NCI-H748 treated with DMSO at 0.1 percent for 48 hours (cell line): ENCODE results near the gene LPAR2.
"Not testable (repeated sequence)": the region's sequence is repeated elsewhere in the genome, so short reads cannot be mapped to it uniquely, and the experiment has no call there.

Experiments used
- DNase-seq: peaks from one replicate; lab custom pipeline; 2025; lab: John Stamatoyannopoulos, UW

LPAR2 gene

GRCh38 chr19:19627621-19628500, at the start of gene LPAR2:
LPAR2 (minus strand) TSS chr19:19628220; CDS start chr19:19627275, 945 bp downstream.
- peak; percentile 43 for DNase-seq

DNA sequence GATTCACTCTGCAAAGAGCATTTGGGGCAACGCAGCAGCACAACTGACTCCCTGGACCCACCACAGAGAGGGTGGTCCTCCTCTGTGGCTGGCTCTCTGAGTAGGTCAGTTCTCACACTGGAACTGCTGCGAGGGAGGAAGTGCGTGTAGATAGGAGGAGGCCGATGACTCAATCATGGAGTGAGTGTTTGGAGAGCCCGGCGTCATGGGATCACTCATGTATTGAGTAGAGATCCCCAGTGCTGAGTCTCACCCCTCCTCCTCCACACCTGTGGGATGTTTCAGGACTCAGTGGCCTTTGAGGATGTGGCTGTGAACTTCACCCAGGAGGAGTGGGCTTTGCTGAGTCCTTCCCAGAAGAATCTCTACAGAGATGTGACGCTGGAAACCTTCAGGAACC, 49.6 kb upstream of the LPAR2 start:
- no peak for DNase-seq

GRCh38 chr19:19674315-19674714, 46.3 kb upstream of the LPAR2 start:
- DNase-seq = no peak

- no peak for DNase-seq
Measured at GRCh38 chr19:19672816-19673215, 44.8 kb upstream of the LPAR2 start.

- DNase-seq = no peak
Measured at GRCh38 chr19:19670070-19670551, 42.1 kb upstream of the LPAR2 start.

GRCh38 chr19:19668230-19669012, 40.4 kb upstream of the LPAR2 start, which contains the start of gene ZNF101:
ZNF101 (plus strand) TSS chr19:19668839; CDS start chr19:19668964, 125 bp downstream.
- DNase-seq = peak; percentile 84

- not testable (repeated sequence) for DNase-seq
Measured at GRCh38 chr19:19665420-19665948, 37.5 kb upstream of the LPAR2 start.

DNA sequence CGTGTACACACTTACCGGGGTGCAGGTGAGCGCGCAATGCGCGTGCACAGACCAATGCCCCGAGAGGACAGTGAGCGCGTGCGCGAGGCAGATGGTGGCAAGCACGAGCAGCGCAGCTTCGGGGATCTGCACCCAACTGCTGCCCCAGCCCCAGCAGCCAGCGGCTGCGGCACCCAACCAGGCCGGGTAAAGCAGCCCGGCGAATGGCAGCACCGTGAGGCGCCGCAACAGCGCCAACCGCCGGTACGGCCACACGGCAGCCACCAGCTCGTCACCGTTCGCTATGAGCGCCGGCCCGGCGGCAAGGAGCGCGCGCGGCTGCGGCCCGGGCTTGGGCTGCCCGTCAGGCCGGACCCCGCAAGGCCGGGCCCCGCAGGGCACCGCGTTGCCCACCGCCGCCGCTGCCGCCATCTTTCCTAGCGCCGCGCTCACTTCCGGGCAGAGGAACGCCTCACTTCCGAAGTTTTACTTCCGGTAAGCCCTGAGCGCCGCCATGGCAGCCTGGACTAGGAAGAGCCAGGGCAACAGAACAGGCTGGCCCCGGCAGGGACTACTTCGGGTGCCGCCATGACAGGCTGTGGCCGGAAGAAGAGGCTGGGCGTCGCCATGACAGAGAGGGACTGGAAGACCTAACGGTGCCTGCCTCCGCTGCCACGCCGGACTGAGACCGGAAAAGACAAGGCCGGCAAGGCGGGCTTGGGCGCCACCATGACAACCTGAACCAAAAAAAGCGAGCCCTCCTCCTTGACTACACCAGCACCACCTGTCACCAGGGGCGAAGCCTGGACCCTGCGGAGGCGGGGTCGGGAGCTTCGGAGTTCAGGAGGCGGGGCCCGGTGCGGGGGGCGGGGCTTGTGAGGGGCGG, 35.5 kb upstream of the LPAR2 start, which contains the start of gene ATP13A1:
TSS of gene ATP13A1 (minus strand) at position 421 of the 865 bp plus-strand sequence. CDS start at position 411, 10 bp downstream.
- peak; percentile 92 for DNase-seq

- DNase-seq = no peak
Measured at GRCh38 chr19:19662871-19663255, 34.8 kb upstream of the LPAR2 start.

- no peak for DNase-seq
Measured at GRCh38 chr19:19662344-19662743, 34.3 kb upstream of the LPAR2 start.

DNA sequence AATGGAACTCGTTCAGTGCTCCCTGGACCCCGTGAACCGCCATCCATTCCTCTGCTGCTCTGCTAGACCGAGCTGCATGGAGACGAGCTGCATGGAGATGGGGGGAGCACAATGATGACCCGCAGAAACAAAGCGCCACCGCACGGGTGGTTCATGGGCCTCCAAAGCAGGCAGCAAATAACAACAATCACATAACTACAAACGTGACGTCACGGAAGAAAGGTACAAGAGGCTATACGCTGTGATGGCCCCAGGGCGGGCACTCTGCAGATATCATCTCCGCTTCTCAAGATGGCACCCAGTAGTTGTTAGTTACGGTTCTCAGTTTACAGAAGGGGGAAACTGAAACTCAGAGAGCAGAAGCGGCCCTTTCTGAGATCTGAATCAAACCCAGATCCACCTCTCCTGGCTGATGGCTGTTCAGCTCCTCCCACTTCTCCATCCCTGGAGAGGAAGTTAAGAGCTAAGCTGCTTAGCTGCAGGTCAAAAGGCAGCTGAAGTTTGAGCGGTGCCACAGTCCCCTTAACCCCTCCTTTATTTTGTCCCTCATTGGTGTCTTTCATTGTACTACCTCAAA, 33.7 kb upstream of the LPAR2 start:
- no peak for DNase-seq

GRCh38 chr19:19661141-19661674, 33.2 kb upstream of the LPAR2 start:
- DNase-seq = no peak

- DNase-seq = no peak
Measured at GRCh38 chr19:19659646-19660245, 31.7 kb upstream of the LPAR2 start.

DNA sequence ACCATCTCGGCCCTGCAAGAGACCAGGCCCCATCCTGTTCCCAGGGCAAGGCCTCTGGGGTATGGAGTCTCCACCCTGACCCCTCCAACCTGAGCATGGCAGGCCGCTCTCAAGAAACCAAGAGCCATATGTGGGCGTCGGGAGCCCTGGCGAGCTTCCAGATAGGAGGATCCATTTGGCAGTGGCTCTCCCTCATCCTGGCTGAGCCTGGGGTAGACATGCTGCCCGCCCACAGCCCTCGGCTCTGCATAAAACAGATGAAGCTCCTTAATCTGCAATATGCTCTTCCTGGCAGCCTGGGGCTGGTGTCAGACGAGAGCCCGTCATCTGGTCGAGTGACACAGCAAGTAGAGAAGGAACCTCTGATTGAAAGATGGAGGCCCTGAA, 29.4 kb upstream of the LPAR2 start:
- no peak for DNase-seq

DNA sequence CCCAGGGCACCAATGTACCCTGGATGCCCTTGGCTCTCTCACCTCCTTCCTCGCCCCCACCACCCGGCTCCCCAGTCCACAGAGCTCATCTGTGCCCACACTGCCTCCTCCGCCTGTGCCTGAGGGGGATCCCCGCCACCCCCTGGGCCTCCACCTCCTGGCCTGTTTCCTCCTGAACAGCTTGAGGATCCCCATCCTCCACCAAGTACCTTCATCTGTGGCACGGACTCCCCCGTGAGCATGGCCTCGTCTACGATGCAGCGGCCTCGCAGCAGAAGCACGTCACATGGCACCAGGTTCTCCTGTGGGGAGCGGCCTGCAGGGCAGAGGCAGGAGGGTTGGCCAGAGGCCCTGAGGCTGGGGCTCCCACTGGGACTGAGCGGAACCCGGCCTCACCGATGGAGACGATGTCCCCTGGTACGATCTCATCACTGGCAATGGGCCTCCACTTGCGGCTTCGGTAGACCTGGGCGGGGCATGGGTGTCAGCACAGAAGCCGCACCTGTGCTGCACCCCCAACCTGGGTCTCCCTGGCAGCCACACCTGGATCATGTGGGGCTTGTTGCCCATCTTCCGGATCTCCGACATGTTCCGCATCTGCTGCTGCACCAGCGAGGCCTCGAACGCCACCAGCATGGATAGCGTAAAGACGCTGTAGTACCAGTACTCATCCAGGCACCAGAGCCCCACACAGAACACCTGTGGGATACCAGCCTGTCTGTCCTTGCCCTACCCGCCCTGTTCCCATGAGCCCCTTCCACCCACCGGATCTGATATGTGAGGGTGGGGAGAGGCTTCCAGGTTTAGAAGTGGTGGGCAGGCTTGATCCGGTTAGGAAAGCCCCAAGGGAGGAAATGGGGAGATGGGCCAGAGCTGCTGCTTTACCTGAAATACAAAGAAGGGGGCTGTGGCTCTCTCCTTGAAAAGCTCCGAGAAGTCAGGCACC, 28.7 kb upstream of the LPAR2 start:
- DNase-seq = no peak

DNA sequence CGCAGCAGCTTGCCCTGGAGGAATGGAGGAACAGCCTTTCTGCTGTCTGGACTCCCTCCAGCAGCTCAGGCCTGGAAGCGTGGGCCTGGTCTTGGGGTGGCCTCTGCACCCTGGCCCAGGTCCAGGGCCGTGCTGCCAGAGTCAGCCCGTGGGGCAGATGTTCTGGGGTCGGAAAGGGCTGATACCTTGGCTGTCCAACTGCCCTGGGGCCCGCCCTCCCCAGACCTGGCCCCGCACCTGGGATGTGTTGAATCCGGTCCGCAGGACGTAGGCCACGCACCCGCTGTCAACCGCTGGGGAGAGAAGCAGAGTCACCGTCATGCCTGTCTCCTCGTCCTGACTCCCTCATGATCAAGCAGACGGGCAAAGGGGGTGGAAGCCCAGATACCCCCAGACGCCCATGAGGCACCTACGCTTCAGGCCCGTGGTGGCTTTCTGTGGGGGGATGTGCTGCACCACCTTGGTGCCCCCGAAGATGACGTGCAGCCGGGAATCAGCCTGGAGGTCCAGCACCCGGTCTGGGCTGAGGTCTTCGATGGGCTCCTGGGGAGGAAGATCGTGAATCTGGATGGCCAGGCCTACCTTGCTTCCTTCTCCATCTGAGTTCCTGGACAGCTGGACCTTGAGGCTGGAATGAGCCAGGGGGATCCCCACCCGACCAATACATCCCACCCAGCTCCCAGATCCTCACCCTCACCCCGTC, 27.8 kb upstream of the LPAR2 start:
- DNase-seq = no peak

DNA sequence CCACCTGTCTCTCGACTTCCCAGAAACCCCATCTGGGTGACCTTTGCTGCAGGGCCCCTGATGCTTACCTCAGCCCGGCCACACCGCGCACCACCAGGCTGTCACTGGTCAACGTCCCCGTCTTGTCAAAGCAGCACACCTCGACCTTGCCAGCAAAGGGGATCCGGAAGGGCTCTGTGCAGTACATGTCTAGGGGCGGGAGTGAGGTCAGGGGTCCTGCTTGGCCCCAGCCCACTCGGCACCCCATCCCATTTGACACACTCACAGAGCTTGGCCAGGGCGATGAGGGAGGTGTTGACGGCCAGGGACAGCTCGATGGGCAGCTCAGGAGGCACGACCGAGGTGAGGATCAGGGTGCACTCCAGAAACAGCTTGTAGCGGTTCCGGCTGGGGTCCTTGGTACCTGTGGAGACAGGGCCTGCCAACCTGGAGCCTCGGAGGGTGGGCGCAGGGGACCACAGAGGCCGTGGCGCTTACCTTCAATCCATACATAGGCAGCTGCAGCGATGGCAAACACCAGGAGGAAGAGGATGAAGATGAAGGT, 27.1 kb upstream of the LPAR2 start:
- DNase-seq = no peak

DNA sequence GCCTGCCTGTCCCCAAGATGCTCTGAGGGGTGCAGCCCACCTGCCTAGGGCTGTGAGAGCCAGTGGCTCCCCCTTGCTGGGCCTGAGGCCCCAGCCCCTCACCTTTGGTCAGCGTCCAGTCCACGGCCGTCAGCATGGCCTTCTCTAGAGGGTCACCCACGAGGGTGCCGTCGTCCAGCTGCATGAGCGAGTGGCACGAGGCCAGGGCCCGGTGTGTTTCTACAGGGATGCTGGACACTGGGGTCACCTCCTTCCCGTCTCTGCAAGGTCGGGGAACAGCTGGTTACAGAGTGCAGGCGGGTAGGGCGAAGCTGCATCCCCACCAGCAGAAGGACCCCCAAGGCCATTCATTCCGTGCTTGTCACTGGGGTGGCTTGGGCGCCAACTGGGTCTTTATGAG, 26.4 kb upstream of the LPAR2 start:
- no peak for DNase-seq
